Measurements from ENCODE around the gene EPHA10. TPM values are rescaled to one million over a fixed set of nuclear protein-coding genes. Genes with fewer than 3 reads are reported as not detected.
A peak's percentile ranks its signal among the peaks of the same experiment; 100 is the strongest.

Gene EPHA10
- total RNA-seq, 2 donors from 2014 or later = 0.42 TPM; not detected in 1

DNA sequence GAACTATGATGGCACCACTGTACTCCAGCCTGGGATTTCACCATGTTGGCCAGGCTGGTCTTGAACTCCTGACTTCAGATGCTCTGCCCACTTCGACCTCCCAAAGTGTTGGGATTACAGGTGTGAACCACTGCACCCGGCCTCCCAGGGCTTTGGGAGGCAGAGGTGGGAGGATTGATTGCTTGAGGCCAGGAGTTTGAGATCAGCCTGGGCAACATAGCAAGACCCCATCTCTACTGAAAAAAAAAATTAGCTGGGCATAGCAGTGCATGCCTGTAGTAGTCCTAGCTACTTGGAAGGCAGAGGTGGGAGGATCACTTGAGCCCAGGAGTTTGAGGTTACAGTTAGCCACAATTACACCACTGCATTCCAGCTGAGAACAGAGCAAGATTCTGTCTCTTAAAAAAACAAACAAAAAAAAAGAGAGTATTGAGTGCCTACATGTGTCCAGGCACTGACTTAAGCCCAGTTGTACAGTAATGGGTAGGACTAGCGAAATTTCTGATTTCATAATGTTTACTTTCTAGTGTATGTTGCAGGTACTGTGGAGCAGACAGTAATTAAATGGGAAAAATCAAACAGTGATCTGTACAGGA is 32.9 kb upstream of the EPHA10 start:
- DNase-seq = no peak
- no peaks in the 10 kb centered on the region for H3K9me3 ChIP-seq (ENCODE audit: control insufficient read depth, low read length)
- H3K36me3 ChIP-seq (ENCODE audit: control insufficient read depth, insufficient read depth, low read length) = peaks cover 13% of the 10 kb centered on the region
- no peak overlapping the region for H3K9ac ChIP-seq (ENCODE audit: extremely low read depth, low read length, poor library complexity, severe bottlenecking)
- Mint-ChIP-seq H3K36me3 (ENCODE audit: low read depth) (peaks cover 33% of the 10 kb centered on the region), H3K27me3 (ENCODE audit: insufficient read depth) (peaks cover 15% of the 10 kb centered on the region), H3K27ac (no peak overlapping the region), H3K4me1 (peaks cover 8% of the 10 kb centered on the region), H3K9me3 (no peaks in the 10 kb centered on the region), H3K4me3 (no peak overlapping the region)
- H3K4me3 ChIP-seq (ENCODE audit: low read length) = no peak overlapping the region
- H3K4me1 ChIP-seq (ENCODE audit: control insufficient read depth, insufficient read depth, low read length) = no peaks in the 10 kb centered on the region
- no peak overlapping the region for H3K27ac ChIP-seq (ENCODE audit: low read depth, low read length)
- H3K27me3 ChIP-seq (ENCODE audit: control insufficient read depth, insufficient read depth, low read length, poor library complexity, severe bottlenecking) = peaks cover 21% of the 10 kb centered on the region
- TF ChIP-seq CTCF (conservative IDR thresholded peaks at IDR 0.05) = no peak
- WGBS, 2 experiments (ENCODE audit: insufficient coverage in 1 of 2, insufficient read length in 1 of 2) = 87 to 100% methylated on average over 1 to 3 of the region's 3 CpGs

- TF ChIP-seq CTCF (conservative IDR thresholded peaks at IDR 0.05) = no peak
- no peaks in the 10 kb centered on the region for H3K9me3 ChIP-seq (ENCODE audit: control insufficient read depth, low read length)
- 28 to 32% methylated on average over 14 to 22 of the region's 22 CpGs for WGBS, 2 experiments (ENCODE audit: insufficient coverage in 1 of 2, insufficient read length in 1 of 2)
- peak; percentile 95 for DNase-seq
- H3K4me1 ChIP-seq (ENCODE audit: control insufficient read depth, insufficient read depth, low read length) = no peaks in the 10 kb centered on the region
- Mint-ChIP-seq H3K4me1 (peaks cover 8% of the 10 kb centered on the region), H3K9me3 (no peaks in the 10 kb centered on the region), H3K27ac (no peak overlapping the region), H3K36me3 (ENCODE audit: low read depth) (peaks cover 18% of the 10 kb centered on the region), H3K27me3 (ENCODE audit: insufficient read depth) (peaks cover 38% of the 10 kb centered on the region), H3K4me3 (peak overlapping the region; percentile 56)
- H3K27me3 ChIP-seq (ENCODE audit: control insufficient read depth, insufficient read depth, low read length, poor library complexity, severe bottlenecking) = peaks cover 44% of the 10 kb centered on the region
- H3K4me3 ChIP-seq (ENCODE audit: low read length) = no peak overlapping the region
- H3K9ac ChIP-seq (ENCODE audit: extremely low read depth, low read length, poor library complexity, severe bottlenecking) = no peak overlapping the region
- H3K36me3 ChIP-seq (ENCODE audit: control insufficient read depth, insufficient read depth, low read length) = no peaks in the 10 kb centered on the region
- H3K27ac ChIP-seq (ENCODE audit: low read depth, low read length) = no peak overlapping the region
These were observed 30.6 kb upstream of the EPHA10 start for GRCh38 chr1:37795340-37796125.

DNA sequence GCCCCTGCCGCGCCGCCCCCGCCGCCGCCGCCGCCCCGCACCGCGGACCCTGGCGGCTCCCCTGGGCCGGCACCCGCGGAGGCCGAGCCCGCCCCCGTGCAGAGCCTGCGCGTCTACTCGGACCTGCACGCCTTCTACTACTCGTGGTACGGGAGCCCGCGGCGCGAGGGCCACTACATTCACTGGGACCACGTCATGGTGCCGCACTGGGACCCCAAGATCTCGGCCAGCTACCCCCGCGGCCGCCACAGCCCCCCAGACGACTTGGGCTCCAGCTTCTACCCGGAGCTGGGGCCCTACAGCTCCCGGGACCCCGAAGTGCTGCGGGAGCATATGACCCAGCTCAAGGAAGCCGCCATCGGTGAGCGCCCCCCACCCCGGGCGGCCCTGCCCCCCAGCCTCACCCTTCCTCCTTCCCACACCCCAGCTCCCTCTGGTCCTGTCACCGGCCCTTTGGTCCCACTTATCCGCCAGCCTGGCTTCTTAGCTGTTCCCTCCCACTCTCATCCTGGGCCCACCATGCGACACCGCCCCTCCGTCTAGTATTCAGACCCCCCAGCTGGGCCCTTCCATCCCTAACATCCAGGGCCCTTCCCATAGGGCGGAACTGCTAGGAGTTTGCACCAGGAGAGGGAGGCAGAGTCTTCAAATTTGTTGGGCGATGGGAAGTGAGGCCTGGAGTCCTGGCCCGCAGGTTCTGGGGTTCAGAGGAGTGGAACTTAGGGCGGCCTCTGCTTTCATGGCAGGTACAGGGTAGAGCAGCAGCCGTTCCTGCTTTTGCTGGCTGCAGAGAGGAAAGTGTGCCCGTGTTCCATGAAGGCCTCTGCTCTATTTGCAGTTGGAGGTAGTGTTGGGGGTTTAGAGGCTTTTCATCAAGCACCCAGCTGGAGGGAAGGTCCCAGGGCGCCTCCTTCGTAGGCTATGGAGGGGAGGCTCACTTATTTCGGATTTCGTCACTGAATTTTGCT is 29.7 kb upstream of the EPHA10 start:
- peak; percentile 62 for DNase-seq
- no peak overlapping the region for H3K27ac ChIP-seq (ENCODE audit: low read depth, low read length)
- Mint-ChIP-seq H3K36me3 (ENCODE audit: low read depth) (peaks cover 11% of the 10 kb centered on the region), H3K27ac (no peak overlapping the region), H3K4me1 (peaks cover 8% of the 10 kb centered on the region), H3K4me3 (peak overlapping the region; percentile 56), H3K27me3 (ENCODE audit: insufficient read depth) (peaks cover 43% of the 10 kb centered on the region), H3K9me3 (no peaks in the 10 kb centered on the region)
- no peak for TF ChIP-seq CTCF (conservative IDR thresholded peaks at IDR 0.05)
- H3K27me3 ChIP-seq (ENCODE audit: control insufficient read depth, insufficient read depth, low read length, poor library complexity, severe bottlenecking) = peaks cover 52% of the 10 kb centered on the region
- H3K4me1 ChIP-seq (ENCODE audit: control insufficient read depth, insufficient read depth, low read length) = no peaks in the 10 kb centered on the region
- no peak overlapping the region for H3K4me3 ChIP-seq (ENCODE audit: low read length)
- no peaks in the 10 kb centered on the region for H3K36me3 ChIP-seq (ENCODE audit: control insufficient read depth, insufficient read depth, low read length)
- WGBS, 2 experiments (ENCODE audit: insufficient coverage in 1 of 2, insufficient read length in 1 of 2) = 19 to 26% methylated on average over 14 to 59 of the region's 59 CpGs
- H3K9me3 ChIP-seq (ENCODE audit: control insufficient read depth, low read length) = no peaks in the 10 kb centered on the region
- no peak overlapping the region for H3K9ac ChIP-seq (ENCODE audit: extremely low read depth, low read length, poor library complexity, severe bottlenecking)
